HEK293 (cell line): ENCODE data around the gene ZFP57.

Source experiments
- CTCF ChIA-PET: fragments of 350-600 bp; formaldehyde crosslinking; extraction: SDS; loops from one replicate; lab custom pipeline; 2021; ENCODE audit warnings: antibody characterized with exemption; lab: Yijun Ruan, JAX
- POLR2A ChIA-PET: fragments of 300-600 bp; formaldehyde crosslinking; extraction: SDS; loops from one replicate; lab custom pipeline; 2020; ENCODE audit warnings: antibody characterized with exemption, inconsistent platforms; lab: Yijun Ruan, JAX
- H3K27ac ChIP-seq: fragments of 200-500 bp; sonication (Bioruptor generic); 2 replicates; pipeline ENCODE4 v1.5.1; 2014; ENCODE audit warnings: low read depth, low read length, control low read depth, inconsistent platforms; ENCODE audit errors: extremely low read depth
- H3K36me3 ChIP-seq, 2 experiments: fragments of 200-500 bp in 1 of 2; sonication (Bioruptor generic) in 1 of 2; 1 replicate in 1 of 2; 2 replicates in 1 of 2; pipeline ENCODE4 v1.5.1; 2014 to 2017; ENCODE audit warnings: inconsistent platforms in 2 of 2, low read length in 2 of 2; ENCODE audit not compliant: control insufficient read depth in 2 of 2, insufficient read depth in 1 of 2
- H3K4me1 ChIP-seq: fragments of 200-500 bp; sonication (Bioruptor generic); 2 replicates; pipeline ENCODE4 v1.5.1; 2014; ENCODE audit warnings: mild to moderate bottlenecking, low read length, inconsistent platforms; ENCODE audit not compliant: control insufficient read depth, insufficient read depth
- H3K4me3 ChIP-seq: 2 replicates; pipeline ENCODE4 v1.5.1; 2011; ENCODE audit warnings: low read depth, mild to moderate bottlenecking, control low read depth, low read length, moderate library complexity
- H3K9me3 ChIP-seq: fragments of 200-500 bp; sonication (Bioruptor generic); 2 replicates; pipeline ENCODE4 v1.5.1; 2014; ENCODE audit warnings: low read depth, low read length, inconsistent platforms; ENCODE audit not compliant: control insufficient read depth, insufficient read depth
- GFI1B ChIP-seq: fragments of 450-650 bp; formaldehyde crosslinking; IDR thresholded peaks from 2 replicates; pipeline ENCODE4 v1.5.1; 2016; ENCODE audit warnings: missing biosample characterization, missing genetic modification characterization
- PRDM1 ChIP-seq: fragments of 450-650 bp; formaldehyde crosslinking; IDR thresholded peaks from 2 replicates; pipeline ENCODE4; 2016; ENCODE audit warnings: missing biosample characterization, missing genetic modification characterization
- PRDM10 ChIP-seq: fragments of 450-650 bp; formaldehyde crosslinking; IDR thresholded peaks from 2 replicates; pipeline ENCODE4 v1.5.1; 2016; ENCODE audit warnings: missing biosample characterization, missing genetic modification characterization
- SCRT1 ChIP-seq: fragments of 450-650 bp; formaldehyde crosslinking; IDR thresholded peaks from 2 replicates; pipeline ENCODE4 v1.5.1; 2016; ENCODE audit warnings: missing biosample characterization, missing genetic modification characterization, borderline replicate concordance
- SETDB1 ChIP-seq: IDR thresholded peaks from one replicate; pipeline ENCODE4 v1.6.1; 2017; ENCODE audit warnings: mild to moderate bottlenecking, low read length, moderate library complexity, mixed read lengths; ENCODE audit not compliant: insufficient read length
- ZBTB17 ChIP-seq: fragments of 450-650 bp; formaldehyde crosslinking; IDR thresholded peaks from 2 replicates; pipeline ENCODE4 v1.5.1; 2016; ENCODE audit warnings: missing biosample characterization, missing genetic modification characterization
- ZBTB48 ChIP-seq: fragments of 450-650 bp; formaldehyde crosslinking; IDR thresholded peaks from 2 replicates; pipeline ENCODE4 v1.5.1; 2016; ENCODE audit warnings: missing biosample characterization, missing genetic modification characterization
- ZBTB49 ChIP-seq: fragments of 450-650 bp; formaldehyde crosslinking; IDR thresholded peaks from 2 replicates; pipeline ENCODE4 v1.5.1; 2016; ENCODE audit warnings: missing biosample characterization, missing genetic modification characterization, low read depth
- ZFP37 ChIP-seq: fragments of 450-650 bp; formaldehyde crosslinking; IDR thresholded peaks from 2 replicates; pipeline ENCODE4 v1.5.1; 2016; ENCODE audit warnings: missing biosample characterization, missing genetic modification characterization
- ZFP41 ChIP-seq: fragments of 450-650 bp; formaldehyde crosslinking; IDR thresholded peaks from 2 replicates; pipeline ENCODE4 v1.5.1; 2016; ENCODE audit warnings: missing biosample characterization, missing genetic modification characterization, borderline replicate concordance
- ZNF2 ChIP-seq: fragments of 450-650 bp; formaldehyde crosslinking; IDR thresholded peaks from 2 replicates; pipeline ENCODE4 v1.5.1; 2016; ENCODE audit warnings: missing biosample characterization, missing genetic modification characterization
- ZNF221 ChIP-seq: fragments of 450-650 bp; formaldehyde crosslinking; IDR thresholded peaks from 2 replicates; pipeline ENCODE4 v1.5.1; 2017; ENCODE audit warnings: missing biosample characterization, missing genetic modification characterization, borderline replicate concordance
- ZNF335 ChIP-seq: fragments of 450-650 bp; formaldehyde crosslinking; conservative IDR thresholded peaks from 2 replicates; pipeline ENCODE4 v1.5.1; 2016; ENCODE audit warnings: missing biosample characterization, missing genetic modification characterization
- ZNF37A ChIP-seq: fragments of 450-650 bp; IDR thresholded peaks from 2 replicates; pipeline ENCODE4 v1.5.1; 2018; ENCODE audit warnings: missing biosample characterization, missing genetic modification characterization
- ZNF394 ChIP-seq: fragments of 450-650 bp; formaldehyde crosslinking; IDR thresholded peaks from 2 replicates; pipeline ENCODE4 v1.5.1; 2016; ENCODE audit warnings: missing biosample characterization, missing genetic modification characterization, mild to moderate bottlenecking, moderate library complexity, borderline replicate concordance
- ZNF518A ChIP-seq: fragments of 450-650 bp; formaldehyde crosslinking; conservative IDR thresholded peaks from 2 replicates; pipeline ENCODE4 v1.5.1; 2016; ENCODE audit warnings: low read depth, missing biosample characterization, missing genetic modification characterization
- ZNF560 ChIP-seq: fragments of 450-650 bp; formaldehyde crosslinking; IDR thresholded peaks from 2 replicates; pipeline ENCODE4 v1.5.1; 2017; ENCODE audit warnings: missing biosample characterization, missing genetic modification characterization, borderline replicate concordance
- ZNF596 ChIP-seq: fragments of 450-650 bp; IDR thresholded peaks from 2 replicates; pipeline ENCODE4 v1.5.0; 2018; ENCODE audit warnings: missing biosample characterization, mild to moderate bottlenecking, missing genetic modification characterization, moderate library complexity
- ZNF600 ChIP-seq: fragments of 450-650 bp; formaldehyde crosslinking; IDR thresholded peaks from 2 replicates; pipeline ENCODE4 v1.5.1; 2016; ENCODE audit warnings: missing biosample characterization, missing genetic modification characterization
- ZNF623 ChIP-seq: fragments of 450-650 bp; formaldehyde crosslinking; IDR thresholded peaks from 2 replicates; pipeline ENCODE4 v1.5.1; 2016; ENCODE audit warnings: missing biosample characterization, missing genetic modification characterization
- ZNF639 ChIP-seq: fragments of 450-650 bp; formaldehyde crosslinking; IDR thresholded peaks from 2 replicates; pipeline ENCODE4 v1.5.1; 2016; ENCODE audit warnings: missing biosample characterization, missing genetic modification characterization
- ZNF76 ChIP-seq: fragments of 450-650 bp; formaldehyde crosslinking; IDR thresholded peaks from 2 replicates; pipeline ENCODE4; 2016; ENCODE audit warnings: low read depth, missing biosample characterization, missing genetic modification characterization, borderline replicate concordance
- ZNF843 ChIP-seq: fragments of 450-650 bp; formaldehyde crosslinking; IDR thresholded peaks from 2 replicates; pipeline ENCODE4 v1.5.1; 2016; ENCODE audit warnings: missing biosample characterization, missing genetic modification characterization

Gene ZFP57

GRCh38 chr6:29637247-29637646, 43.7 kb downstream of the ZFP57 start:
- H3K27ac ChIP-seq, result no peak overlapping the region
- ChIA-PET POLR2A (no interaction called here), CTCF (interaction anchor here (7.2 to 10.0 kb wide), 2 partner anchors 12 to 17 kb away, joined by 101 to 105 read pairs; partner anchors contain the start of gene MOG)
- no peaks in the 10 kb centered on the region for H3K9me3 ChIP-seq
- H3K4me1 ChIP-seq, result 0 out of 2 replicates have a peak, but pooled peaks cover 5% of the 10 kb centered on the region
- TF ChIP-seq ZNF596 (tag by site-specific recombination) (no peak), SCRT1 (tag by site-specific recombination) (no peak), ZBTB49 (tag by site-specific recombination) (no peak), ZNF2 (tag by site-specific recombination) (no peak), ZFP41 (no peak), ZNF639 (tag by site-specific recombination) (no peak), ZFP37 (tag by site-specific recombination) (no peak), ZBTB48 (no peak), ZNF221 (tag by site-specific recombination) (no peak), ZNF843 (tag by site-specific recombination) (no peak), ZNF518A (tag by site-specific recombination) (no peak), GFI1B (tag by site-specific recombination) (no peak), ZNF623 (tag by site-specific recombination) (no peak), ZNF560 (tag by site-specific recombination) (no peak)
- no peaks in the 10 kb centered on the region for H3K36me3 ChIP-seq
- no peak overlapping the region for H3K4me3 ChIP-seq

- peaks cover 4% of the 10 kb centered on the region; the same call in 1 of the 2 replicates for H3K4me1 ChIP-seq
- TF ChIP-seq ZNF600 (tag by site-specific recombination) (peak; percentile 96), PRDM10 (tag by site-specific recombination) (0 out of 2 replicates have a peak, but pooled peaks have one; percentile 2), ZNF394 (tag by site-specific recombination) (no peak), ZNF76 (0 out of 2 replicates have a peak, but pooled peaks have one; percentile 1), ZNF335 (tag by site-specific recombination) (peak; percentile 17; the same call in 1 of the 2 replicates), ZNF560 (tag by site-specific recombination) (no peak), ZBTB17 (tag by site-specific recombination) (peak; percentile 75), ZNF37A (tag by site-specific recombination) (no peak), PRDM1 (tag by site-specific recombination) (peak; percentile 82), SETDB1 (no peak)
- peak overlapping the region; percentile 42; the same call in 1 of the 2 replicates for H3K27ac ChIP-seq
- H3K36me3 ChIP-seq, result peaks cover 0 to 11% of the 10 kb centered on the region in 2 experiments; a peak in 1 of 3 replicates
- CTCF ChIA-PET, result interaction anchor here (0.6 to 2.8 kb wide), 8 partner anchors 14 to 1004 kb away, joined by 3 to 32 read pairs (median 5); no protein-coding TSS in a partner anchor
- no peaks in the 10 kb centered on the region for H3K9me3 ChIP-seq
- peak overlapping the region; percentile 77 for H3K4me3 ChIP-seq
- POLR2A ChIA-PET, result interaction anchor here (0.5 to 2.2 kb wide), 13 partner anchors 8 to 743 kb away, joined by 3 to 34 read pairs (median 4); no protein-coding TSS in a partner anchor
These were observed 47.4 kb downstream of the ZFP57 start for GRCh38 chr6:29633534-29633905.
